Fibroblast of mammary gland (primary cell): ENCODE data around the gene PPP1R12C.

Experiments used
- DNase-seq: peaks from one replicate; pipeline ENCODE4 v3.0.0-alpha.2; 2010; ENCODE audit warnings: low read depth
- H3K4me3 ChIP-seq: 2 replicates; pipeline ENCODE4 v1.5.1; 2011; ENCODE audit warnings: low read depth, mild to moderate bottlenecking, low read length, moderate library complexity; ENCODE audit not compliant: control insufficient read depth
- CTCF ChIP-seq: conservative IDR thresholded peaks from 2 replicates; pipeline ENCODE4 v1.5.1; 2011; ENCODE audit warnings: low read depth, low read length, inconsistent platforms; ENCODE audit not compliant: control insufficient read depth, insufficient read depth

PPP1R12C gene

GRCh38 chr19:55132453-55133129 is 15.2 kb upstream of the PPP1R12C start:
- TF ChIP-seq CTCF, result no peak
- no peak for DNase-seq
- H3K4me3 ChIP-seq, result no peak overlapping the region

GRCh38 chr19:55131421-55131820 is 14.0 kb upstream of the PPP1R12C start:
- no peak overlapping the region for H3K4me3 ChIP-seq
- TF ChIP-seq CTCF, result no peak
- peak; percentile 26 for DNase-seq

GRCh38 chr19:55119053-55119452 is 1.6 kb upstream of the PPP1R12C start:
- peak; percentile 44 for DNase-seq
- no peak for TF ChIP-seq CTCF
- no peak overlapping the region for H3K4me3 ChIP-seq

- DNase-seq, result peak; percentile 50
- peak overlapping the region; percentile 72 for H3K4me3 ChIP-seq
- TF ChIP-seq CTCF, result no peak
Observed at GRCh38 chr19:55118401-55118991, 1.1 kb upstream of the PPP1R12C start.

GRCh38 chr19:55117663-55118391 is 390 bp upstream of the PPP1R12C start:
- TF ChIP-seq CTCF, result no peak
- H3K4me3 ChIP-seq, result peak overlapping the region; percentile 72
- peak; percentile 98 for DNase-seq

GRCh38 chr19:55116232-55116858 is 1.1 kb downstream of the PPP1R12C start:
- H3K4me3 ChIP-seq, result peak overlapping the region; percentile 95
- DNase-seq, result peak; percentile 63
- TF ChIP-seq CTCF, result no peak
